Activated naive CD8-positive, alpha-beta T cell treated with anti-CD3 and anti-CD28 coated beads, Interleukin-2, amount 50 U/mL, for 24 hours (primary cell): ENCODE data around the gene C6orf52.
"Not testable (repeated sequence)": the region's sequence is repeated elsewhere in the genome, so short reads cannot be mapped to it uniquely, and the experiment has no call there.

Source experiments
- ATAC-seq: fragments of 150-1000 bp; cut with Tn5 transposase; one replicate; pipeline ENCODE4 v1.10.0; 2021
- DNase-seq: peaks from one replicate; pipeline ENCODE4 v3.0.0; 2021
- H3K27ac Mint-ChIP-seq: one replicate; pipeline ENCODE4 v1.8.0; 2021; ENCODE audit warnings: mild to moderate bottlenecking, mixed read lengths
- H3K27me3 Mint-ChIP-seq: one replicate; pipeline ENCODE4 v1.8.0; 2021; ENCODE audit warnings: mixed read lengths
- H3K36me3 Mint-ChIP-seq: one replicate; pipeline ENCODE4 v1.8.0; 2021; ENCODE audit warnings: low read depth, mixed read lengths
- H3K4me1 Mint-ChIP-seq: one replicate; pipeline ENCODE4 v1.8.0; 2021; ENCODE audit warnings: mixed read lengths
- H3K4me3 Mint-ChIP-seq: one replicate; pipeline ENCODE4 v1.8.0; 2021; ENCODE audit warnings: mild to moderate bottlenecking, moderate library complexity, mixed read lengths
- H3K9me3 Mint-ChIP-seq: one replicate; pipeline ENCODE4 v1.8.0; 2021; ENCODE audit warnings: mixed read lengths

C6orf52 gene

GRCh38 chr6:10721850-10722569 is 27.6 kb upstream of the C6orf52 start:
- peaks cover 18% of the 10 kb centered on the region for H3K36me3 Mint-ChIP-seq
- no peak for DNase-seq
- H3K27me3 Mint-ChIP-seq: no peaks in the 10 kb centered on the region
- H3K27ac Mint-ChIP-seq: peak overlapping the region; percentile 91
- peaks cover 9% of the 10 kb centered on the region for H3K9me3 Mint-ChIP-seq
- ATAC-seq: no peak
- peak overlapping the region; percentile 91 for H3K4me3 Mint-ChIP-seq
- H3K4me1 Mint-ChIP-seq: peaks cover 53% of the 10 kb centered on the region

GRCh38 chr6:10720960-10721849 is 26.8 kb upstream of the C6orf52 start:
- peaks cover 53% of the 10 kb centered on the region for H3K4me1 Mint-ChIP-seq
- not testable (repeated sequence) for ATAC-seq, H3K9me3 Mint-ChIP-seq, H3K27me3 Mint-ChIP-seq
- H3K4me3 Mint-ChIP-seq: peak overlapping the region; percentile 91
- peak; percentile 9 for DNase-seq
- H3K36me3 Mint-ChIP-seq: peaks cover 16% of the 10 kb centered on the region
- peak overlapping the region; percentile 91 for H3K27ac Mint-ChIP-seq

- ATAC-seq (peak; percentile 25), DNase-seq (peak; percentile 67)
- Mint-ChIP-seq H3K4me3 (peak overlapping the region; percentile 91), H3K27me3 (no peaks in the 10 kb centered on the region), H3K4me1 (peaks cover 47% of the 10 kb centered on the region), H3K36me3 (peaks cover 10% of the 10 kb centered on the region), H3K27ac (peak overlapping the region; percentile 91), H3K9me3 (peaks cover 9% of the 10 kb centered on the region)
Measured at GRCh38 chr6:10720265-10720959, 26.0 kb upstream of the C6orf52 start.

- peaks cover 9% of the 10 kb centered on the region for H3K36me3 Mint-ChIP-seq
- H3K9me3 Mint-ChIP-seq: peaks cover 9% of the 10 kb centered on the region
- peak overlapping the region; percentile 89 for H3K27ac Mint-ChIP-seq
- peaks cover 43% of the 10 kb centered on the region for H3K4me1 Mint-ChIP-seq
- DNase-seq: no peak
- H3K27me3 Mint-ChIP-seq: no peaks in the 10 kb centered on the region
- no peak for ATAC-seq
- H3K4me3 Mint-ChIP-seq: peak overlapping the region; percentile 82
Measured at GRCh38 chr6:10719964-10720264, 25.5 kb upstream of the C6orf52 start.

- peak overlapping the region; percentile 82 for H3K4me3 Mint-ChIP-seq
- H3K4me1 Mint-ChIP-seq: peaks cover 38% of the 10 kb centered on the region
- DNase-seq: peak; percentile 50
- H3K27me3 Mint-ChIP-seq: no peaks in the 10 kb centered on the region
- H3K27ac Mint-ChIP-seq: peak overlapping the region; percentile 89
- peaks cover 9% of the 10 kb centered on the region for H3K9me3 Mint-ChIP-seq
- H3K36me3 Mint-ChIP-seq: peaks cover 9% of the 10 kb centered on the region
- no peak for ATAC-seq
Measured at GRCh38 chr6:10719296-10719963, 25.0 kb upstream of the C6orf52 start.

- Mint-ChIP-seq H3K4me1 (no peaks in the 10 kb centered on the region), H3K4me3 (no peak overlapping the region), H3K27me3 (no peaks in the 10 kb centered on the region), H3K27ac (no peak overlapping the region), H3K36me3 (peaks cover 20% of the 10 kb centered on the region), H3K9me3 (peaks cover 4% of the 10 kb centered on the region)
- ATAC-seq (no peak), DNase-seq (no peak)
Measured at GRCh38 chr6:10713962-10714361, 19.5 kb upstream of the C6orf52 start.

GRCh38 chr6:10696655-10697054 is 2.2 kb upstream of the C6orf52 start:
- Mint-ChIP-seq H3K27ac (peak overlapping the region; percentile 45), H3K4me1 (peaks cover 59% of the 10 kb centered on the region), H3K27me3 (peaks cover 3% of the 10 kb centered on the region), H3K36me3 (peaks cover 65% of the 10 kb centered on the region), H3K9me3 (peaks cover 3% of the 10 kb centered on the region), H3K4me3 (peak overlapping the region; percentile 89)
- DNase-seq: no peak
- ATAC-seq: no peak

GRCh38 chr6:10695086-10695657 is 756 bp upstream of the C6orf52 start:
- peaks cover 3% of the 10 kb centered on the region for H3K27me3 Mint-ChIP-seq
- H3K9me3 Mint-ChIP-seq: peaks cover 3% of the 10 kb centered on the region
- no peak for ATAC-seq
- DNase-seq: no peak
- peak overlapping the region; percentile 89 for H3K4me3 Mint-ChIP-seq
- peaks cover 53% of the 10 kb centered on the region for H3K4me1 Mint-ChIP-seq
- H3K27ac Mint-ChIP-seq: peak overlapping the region; percentile 100
- peaks cover 52% of the 10 kb centered on the region for H3K36me3 Mint-ChIP-seq

GRCh38 chr6:10692965-10693538 is 1.4 kb downstream of the C6orf52 start:
- ATAC-seq (no peak), DNase-seq (no peak)
- peaks cover 35% of the 10 kb centered on the region for H3K36me3 Mint-ChIP-seq
- H3K9me3 Mint-ChIP-seq: peaks cover 3% of the 10 kb centered on the region
- peaks cover 3% of the 10 kb centered on the region for H3K27me3 Mint-ChIP-seq
- H3K27ac Mint-ChIP-seq: peak overlapping the region; percentile 100
- H3K4me3 Mint-ChIP-seq: peak overlapping the region; percentile 89
- H3K4me1 Mint-ChIP-seq: peaks cover 41% of the 10 kb centered on the region

GRCh38 chr6:10690651-10691445 is 3.6 kb downstream of the C6orf52 start:
- H3K27ac Mint-ChIP-seq: no peak overlapping the region
- H3K9me3 Mint-ChIP-seq: peaks cover 3% of the 10 kb centered on the region
- H3K36me3 Mint-ChIP-seq: peaks cover 22% of the 10 kb centered on the region
- H3K4me3 Mint-ChIP-seq: no peak overlapping the region
- ATAC-seq (no peak), DNase-seq (no peak)
- H3K4me1 Mint-ChIP-seq: peaks cover 25% of the 10 kb centered on the region
- H3K27me3 Mint-ChIP-seq: peaks cover 3% of the 10 kb centered on the region

GRCh38 chr6:10687582-10687981 is 6.8 kb downstream of the C6orf52 start:
- Mint-ChIP-seq H3K36me3 (peaks cover 1% of the 10 kb centered on the region), H3K4me1 (peaks cover 38% of the 10 kb centered on the region), H3K27ac (no peak overlapping the region), H3K9me3 (no peaks in the 10 kb centered on the region), H3K27me3 (no peaks in the 10 kb centered on the region), H3K4me3 (no peak overlapping the region)
- DNase-seq (no peak), ATAC-seq (no peak)

GRCh38 chr6:10686901-10687300 is 7.5 kb downstream of the C6orf52 start:
- no peak for DNase-seq

More at GRCh38 chr6:10686901-10687300, 7.5 kb downstream of the C6orf52 start:
- Mint-ChIP-seq H3K4me3 (no peak overlapping the region), H3K27ac (no peak overlapping the region), H3K9me3 (no peaks in the 10 kb centered on the region), H3K4me1 (peaks cover 43% of the 10 kb centered on the region), H3K27me3 (no peaks in the 10 kb centered on the region), H3K36me3 (no peaks in the 10 kb centered on the region)
- no peak for ATAC-seq
